Germinal center (tissue), 1 donor: Measurements from ENCODE around the gene COL5A1.
"Not testable (repeated sequence)": the region's sequence is repeated elsewhere in the genome, so short reads cannot be mapped to it uniquely, and the experiment has no call there.

Experiments used
- DNase-seq: peaks from one replicate; pipeline ENCODE4 v3.0.0; 2012; ENCODE audit warnings: mixed read lengths, low spot score

COL5A1 gene

DNA sequence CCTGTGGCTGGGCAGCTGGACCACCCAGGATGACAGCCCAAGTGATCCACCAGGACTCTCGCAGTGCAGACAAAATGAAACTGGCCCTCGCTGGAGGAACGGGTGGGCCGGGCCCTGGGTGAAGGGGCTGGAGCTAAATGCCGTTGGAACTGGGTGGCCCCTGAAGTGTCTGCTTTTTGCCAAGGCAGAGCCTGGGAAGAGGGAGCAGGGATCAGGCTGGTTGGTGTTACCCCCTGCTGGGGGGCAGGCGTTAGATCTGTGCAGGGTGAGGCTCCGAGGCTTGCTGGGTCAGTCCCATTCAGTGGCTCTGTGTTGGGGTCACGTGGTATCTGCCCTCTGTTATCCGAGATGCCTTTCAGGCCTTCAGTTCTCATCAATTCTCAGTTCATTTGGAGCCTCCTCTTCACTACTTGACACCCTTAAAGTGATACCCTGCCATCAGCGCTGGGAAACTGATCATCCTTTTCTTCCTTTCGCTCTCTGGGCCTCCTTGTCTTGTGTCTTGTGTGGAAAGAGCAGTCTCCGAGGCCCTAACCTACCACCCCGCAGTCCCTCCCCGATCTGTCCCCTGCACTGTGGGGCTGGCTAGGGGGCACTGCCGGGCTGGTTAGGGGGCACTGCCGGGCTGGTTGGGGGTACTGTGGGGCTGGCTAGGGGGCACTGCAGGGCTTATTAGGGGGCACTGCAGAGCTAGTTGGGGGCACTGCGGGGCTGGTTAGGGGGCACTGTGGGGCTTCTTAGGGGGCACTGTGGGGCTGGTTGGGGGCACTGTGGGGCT lies 37.3 kb downstream of the COL5A1 start:
- no peak for DNase-seq

DNA sequence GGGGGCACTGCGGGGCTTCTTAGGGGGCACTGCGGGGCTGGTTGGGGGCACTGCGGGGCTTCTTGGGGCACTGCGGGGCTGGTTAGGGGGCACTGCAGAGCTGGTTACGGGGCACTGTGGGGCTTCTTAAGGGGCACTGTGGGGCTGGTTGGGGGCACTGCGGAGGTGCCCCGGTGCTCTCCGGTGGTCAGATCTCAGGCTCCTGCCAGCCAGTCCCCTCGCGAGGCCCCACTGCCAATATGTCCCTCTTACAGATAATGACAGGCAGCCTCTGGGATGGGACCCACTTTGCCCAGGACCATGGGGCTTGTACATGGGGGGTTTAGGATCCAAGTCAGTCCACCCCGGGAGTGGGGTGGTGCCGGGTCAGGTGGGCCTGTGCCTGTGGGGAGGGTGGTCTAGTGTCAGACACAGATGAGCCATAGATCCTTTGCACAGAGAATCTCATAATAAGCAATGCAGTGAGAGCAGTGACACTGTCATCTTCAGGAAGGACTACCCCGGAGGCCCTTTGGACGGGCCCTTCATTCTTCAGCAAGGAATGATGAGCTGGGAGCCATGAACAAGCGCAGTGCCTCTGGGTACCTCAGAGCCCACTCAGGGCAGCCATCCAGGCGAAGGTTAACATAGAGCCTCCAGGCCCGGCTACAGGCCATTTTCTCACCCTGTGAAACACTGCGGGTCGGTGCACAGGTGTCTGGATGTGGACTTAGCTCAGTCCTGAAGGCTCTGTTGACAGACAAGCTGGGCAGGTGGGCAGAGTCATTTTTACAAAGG lies 38.2 kb downstream of the COL5A1 start:
- DNase-seq, result no peak

DNA sequence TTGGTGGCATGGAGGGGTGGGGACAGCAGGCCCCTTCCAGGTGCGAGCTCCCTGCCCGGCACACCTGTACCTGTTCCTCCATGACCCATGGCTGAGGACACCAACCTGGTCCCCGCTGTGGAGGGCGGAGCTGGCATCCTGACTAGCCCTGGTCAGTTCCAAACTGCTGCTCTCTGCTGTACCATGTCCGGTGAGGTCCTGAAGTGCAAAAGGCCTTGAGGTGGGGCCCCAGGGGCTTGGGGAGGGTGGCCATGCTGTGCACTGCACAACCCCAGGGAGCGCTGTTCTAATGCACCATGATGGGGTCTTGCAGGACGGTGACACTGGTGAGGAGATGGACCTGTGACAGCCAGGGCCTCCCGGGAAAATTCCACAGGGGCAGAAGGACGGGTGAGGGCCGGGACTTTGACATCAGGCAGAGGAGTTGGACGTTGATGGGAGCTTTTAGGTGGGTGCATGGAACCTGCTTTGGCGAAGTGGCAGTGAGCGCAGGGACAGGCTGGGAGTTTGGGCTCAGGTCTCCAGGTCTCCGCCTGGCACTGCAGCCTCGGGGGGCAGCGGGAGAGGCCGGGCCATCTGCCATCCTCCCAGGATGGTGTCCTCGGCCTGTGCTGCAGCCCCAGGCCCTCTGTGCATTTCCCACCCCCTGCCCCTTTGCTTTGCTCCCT lies 38.9 kb downstream of the COL5A1 start:
- DNase-seq, result no peak

DNA sequence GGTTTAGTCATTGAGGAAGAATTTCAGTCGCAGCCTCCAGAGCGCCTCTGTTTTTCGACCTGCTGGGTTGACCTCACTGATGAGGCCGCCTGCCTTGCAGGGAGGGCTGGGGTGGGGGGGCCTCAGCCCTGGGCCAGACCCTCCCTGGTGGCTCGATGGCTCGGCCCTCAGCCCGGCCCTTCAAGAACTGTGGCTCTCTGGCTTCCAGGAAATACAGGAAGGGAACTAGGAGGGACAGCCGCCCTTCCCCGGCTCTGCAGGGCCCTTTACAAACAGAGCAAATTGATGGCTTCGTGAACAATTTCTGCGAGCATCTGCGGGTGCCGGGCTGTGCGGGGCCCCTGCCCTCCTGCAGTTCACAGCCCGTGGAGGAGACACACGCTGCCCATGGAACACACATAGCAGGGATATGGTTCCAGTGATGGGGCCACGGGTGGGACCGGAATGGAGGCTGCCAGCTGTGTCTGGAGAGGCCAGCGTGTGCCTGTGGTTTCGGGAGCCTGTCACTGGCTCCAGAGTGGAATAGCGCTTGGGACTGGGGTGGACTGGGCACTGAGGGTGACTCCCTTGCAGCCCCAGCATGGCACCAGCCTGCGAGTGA lies 39.6 kb downstream of the COL5A1 start:
- DNase-seq, result no peak

DNA sequence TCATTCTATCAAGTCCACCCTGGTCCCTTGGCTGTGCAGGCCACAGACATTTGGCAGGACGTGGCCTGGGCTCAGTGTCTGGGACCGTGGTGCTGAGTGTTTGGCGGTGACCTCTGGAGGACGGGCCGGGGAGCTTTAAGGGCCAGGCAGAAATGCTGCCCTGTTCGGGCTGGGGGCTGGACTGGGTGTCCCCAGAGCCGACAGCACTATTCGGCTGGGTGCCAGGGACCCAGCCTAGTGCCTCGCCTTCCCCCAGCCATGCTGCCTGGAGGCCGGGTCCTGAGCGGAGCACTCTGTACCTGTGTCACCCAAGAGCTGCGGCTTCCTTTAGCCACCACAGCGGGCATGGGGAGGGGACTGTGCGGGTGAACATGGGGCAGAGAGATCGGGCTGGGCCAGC lies 40.4 kb downstream of the COL5A1 start:
- DNase-seq, result no peak

DNA sequence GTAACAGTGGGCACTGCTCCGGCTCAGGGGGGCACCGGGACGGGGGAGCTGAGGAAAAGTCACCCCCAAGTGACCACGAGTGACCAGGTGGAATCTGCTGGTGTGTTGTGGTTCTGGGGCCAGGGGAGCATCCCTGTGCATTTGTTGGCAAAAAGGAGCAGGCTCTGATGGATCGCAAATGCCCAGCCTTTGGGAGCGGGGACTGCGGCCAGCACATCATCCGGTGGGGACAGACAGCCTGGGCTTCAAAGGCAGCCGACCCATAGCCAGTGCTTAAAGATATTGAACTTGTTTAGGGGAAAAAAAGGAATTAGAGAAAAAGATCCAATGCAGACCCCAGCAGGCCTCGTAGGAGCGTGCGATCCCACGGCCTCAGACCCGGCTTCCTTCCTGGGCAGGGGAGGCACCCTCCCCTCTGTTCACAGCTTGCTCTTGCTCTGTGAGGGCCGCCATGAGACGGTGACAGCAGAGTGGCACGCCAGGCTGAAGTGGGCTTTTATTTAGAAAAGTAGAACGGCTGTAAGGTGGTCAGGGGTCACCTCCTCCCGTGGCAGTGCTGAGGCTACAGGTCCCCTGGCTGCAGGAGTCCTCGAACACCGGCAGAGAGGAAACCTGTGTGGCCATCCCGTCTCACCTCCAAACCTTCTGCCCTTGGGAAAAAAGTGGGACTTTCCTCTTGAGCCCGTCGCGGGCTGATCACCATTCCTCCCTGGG lies 41.2 kb downstream of the COL5A1 start:
- DNase-seq, result no peak

DNA sequence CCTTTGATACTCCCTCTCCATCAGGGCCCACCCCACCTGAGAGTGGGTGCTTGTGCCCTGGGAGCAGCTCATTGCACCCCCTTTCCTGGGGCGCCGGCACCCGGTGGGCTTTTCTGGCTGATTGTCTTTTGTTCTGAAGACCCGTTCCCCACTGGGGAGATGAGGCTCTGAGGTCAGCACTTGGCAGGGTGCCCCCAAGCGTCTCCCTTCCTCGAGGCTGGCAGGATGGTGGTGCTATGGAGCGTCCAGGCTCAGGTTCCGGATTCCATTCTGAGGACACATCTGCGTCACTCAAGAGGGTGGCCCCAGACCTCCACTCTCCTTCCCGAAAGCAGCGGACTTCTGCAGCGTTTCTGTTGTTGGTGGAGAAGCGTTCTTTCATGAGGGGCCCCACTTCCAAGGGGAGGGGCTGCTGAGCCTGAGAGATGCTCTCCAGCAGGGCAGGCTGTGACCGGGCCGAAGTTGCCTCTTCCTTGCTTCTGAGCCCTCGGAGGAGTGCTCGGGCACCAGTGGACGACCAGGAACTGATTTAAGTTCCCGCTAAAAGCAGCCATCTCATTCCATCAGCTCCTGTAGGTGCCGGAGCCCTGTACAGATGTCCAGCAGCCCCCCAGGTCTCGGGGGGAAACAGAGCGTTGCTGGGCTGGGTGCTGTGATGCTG lies 42.2 kb downstream of the COL5A1 start:
- no peak for DNase-seq

DNA sequence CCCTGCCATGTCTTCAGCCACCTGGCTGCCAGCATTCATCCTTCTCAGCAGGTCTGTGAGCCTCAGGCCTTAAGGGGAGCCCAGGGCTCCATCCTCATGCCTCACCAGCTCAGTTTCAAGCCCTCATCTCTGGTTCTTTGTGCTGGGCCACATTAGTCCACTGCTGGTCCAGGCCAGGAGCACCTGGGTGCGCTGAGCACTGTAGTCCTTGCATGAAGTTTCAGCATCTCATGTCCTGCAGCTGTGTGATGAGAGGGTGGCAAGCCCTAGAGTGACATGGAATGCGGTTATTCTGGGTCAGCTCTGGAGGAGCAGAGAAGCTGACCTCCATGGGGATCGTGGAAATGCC lies 42.7 kb downstream of the COL5A1 start:
- no peak for DNase-seq

DNA sequence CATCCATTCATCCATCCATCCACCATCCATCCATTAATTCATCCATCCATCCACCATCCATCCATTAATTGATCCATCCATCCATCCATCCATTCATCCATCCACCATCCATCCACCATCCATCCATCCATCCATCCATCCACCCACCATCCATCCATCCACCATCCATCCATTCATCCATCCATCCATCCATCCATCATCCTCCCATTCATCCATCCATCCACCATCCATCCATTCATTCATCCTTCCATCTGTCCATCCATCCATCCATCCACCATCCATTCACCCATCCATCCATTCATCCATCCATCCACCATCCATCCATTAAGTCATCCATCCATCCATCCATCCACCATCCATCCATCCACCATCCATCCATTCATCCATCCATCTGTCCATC lies 43.3 kb downstream of the COL5A1 start:
- not testable (repeated sequence) for DNase-seq

DNA sequence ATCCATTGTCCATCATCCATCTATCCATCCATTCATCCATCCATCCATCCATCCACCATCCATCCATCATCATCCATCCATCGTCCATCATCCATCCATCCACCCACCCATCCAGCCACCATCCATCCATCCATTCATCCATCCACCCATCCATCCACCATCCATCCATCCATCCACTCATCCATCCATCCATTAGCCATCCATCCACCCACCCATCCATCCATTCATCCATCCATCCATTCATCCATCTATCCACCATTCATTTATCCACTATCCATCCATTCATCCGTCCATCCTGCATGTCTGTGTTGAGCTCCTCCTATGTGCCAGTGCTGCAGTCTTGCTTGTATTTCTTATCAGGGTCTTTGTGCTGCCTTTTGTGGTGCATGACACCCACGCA lies 44.2 kb downstream of the COL5A1 start:
- DNase-seq, result no peak

DNA sequence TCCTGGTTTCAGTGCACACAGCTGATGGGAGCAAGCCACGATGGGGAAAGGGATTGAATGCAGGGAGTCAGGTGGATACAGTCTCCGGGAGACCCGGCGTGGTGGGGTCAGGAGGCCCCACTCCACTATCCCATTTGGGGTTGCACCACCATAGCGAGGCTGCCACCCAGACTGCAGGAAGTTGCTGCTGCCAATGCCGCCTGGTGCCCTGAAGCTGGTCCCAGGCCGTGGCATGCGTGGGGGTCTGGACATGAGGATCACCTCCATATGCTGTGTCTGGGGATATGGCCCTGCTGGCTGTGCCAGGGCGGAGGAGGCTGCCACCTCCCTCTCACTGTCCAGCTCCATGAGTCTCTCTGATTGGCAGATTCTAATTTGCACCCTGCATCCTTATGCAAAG lies 45.3 kb downstream of the COL5A1 start:
- no peak for DNase-seq

DNA sequence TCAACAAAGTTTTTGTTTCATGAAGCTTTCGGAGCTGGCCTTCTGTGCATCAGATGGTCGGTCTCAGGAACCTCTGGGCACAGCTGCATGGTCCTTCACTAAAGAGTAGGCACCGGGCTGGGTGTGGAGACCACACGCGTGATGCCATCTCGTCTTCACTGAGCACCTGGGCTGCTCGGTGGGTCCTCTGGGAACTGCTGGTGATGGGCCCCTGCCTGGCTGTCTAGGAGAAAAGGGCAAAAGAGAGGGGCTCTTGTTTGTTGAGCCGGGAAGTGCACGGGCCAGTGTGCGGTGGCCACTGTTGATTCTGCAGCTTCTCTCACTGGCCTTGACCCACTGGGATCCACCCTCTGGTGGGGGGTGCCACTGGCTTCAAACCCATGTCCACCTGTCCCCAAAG lies 46.0 kb downstream of the COL5A1 start:
- no peak for DNase-seq

DNA sequence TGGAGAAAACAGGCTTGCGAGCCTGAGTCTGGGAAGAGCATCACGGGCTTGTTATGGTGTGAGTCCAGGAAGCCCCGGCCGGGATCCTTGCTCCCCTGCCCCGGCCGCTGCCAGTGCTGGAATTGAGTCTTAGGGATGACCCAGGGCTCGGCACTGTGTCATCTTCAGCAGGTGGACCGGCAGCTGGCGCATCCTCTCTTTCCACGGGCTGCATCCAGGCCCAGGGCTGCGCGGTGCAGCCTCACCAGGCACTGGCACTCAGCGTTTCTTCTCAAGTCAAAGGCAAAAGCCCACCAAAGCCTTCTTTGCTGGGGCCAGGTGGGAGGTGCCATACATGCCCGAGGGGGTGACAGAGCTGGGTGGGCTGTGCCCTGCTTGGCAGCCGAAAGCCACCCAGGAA lies 46.6 kb downstream of the COL5A1 start:
- no peak for DNase-seq

DNA sequence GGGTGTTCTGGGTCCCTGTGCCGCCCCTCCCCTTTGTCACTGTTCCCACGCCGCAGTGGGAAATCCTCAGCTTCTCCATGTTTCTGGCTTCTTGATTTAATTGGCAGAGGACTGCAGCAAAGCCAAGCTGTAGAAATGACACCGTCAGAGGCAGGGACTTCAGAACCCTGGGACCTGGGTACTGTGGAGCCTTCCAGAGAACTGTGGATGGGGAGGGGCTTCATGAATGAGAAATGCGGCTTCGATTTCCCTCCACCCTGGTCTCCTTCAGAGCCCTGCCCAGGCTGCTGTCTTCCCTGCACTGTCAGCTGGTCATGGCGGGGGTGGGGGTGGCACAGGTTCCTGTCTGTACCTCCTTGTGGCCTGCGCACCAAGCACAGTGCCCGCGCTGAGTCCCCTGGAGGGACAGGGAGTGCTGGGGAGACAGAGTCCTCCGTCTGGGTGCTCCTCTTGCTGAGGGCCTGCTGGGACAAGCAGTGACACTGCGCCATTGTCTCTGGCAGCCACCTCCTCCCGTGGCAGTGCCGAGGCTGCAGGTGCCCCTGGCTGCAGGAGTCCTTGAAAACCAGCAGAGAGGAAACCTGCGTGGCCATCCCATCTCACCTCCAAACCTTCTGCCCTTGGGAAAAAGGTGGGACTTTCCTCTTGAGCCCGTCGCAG lies 47.2 kb downstream of the COL5A1 start:
- DNase-seq, result no peak

DNA sequence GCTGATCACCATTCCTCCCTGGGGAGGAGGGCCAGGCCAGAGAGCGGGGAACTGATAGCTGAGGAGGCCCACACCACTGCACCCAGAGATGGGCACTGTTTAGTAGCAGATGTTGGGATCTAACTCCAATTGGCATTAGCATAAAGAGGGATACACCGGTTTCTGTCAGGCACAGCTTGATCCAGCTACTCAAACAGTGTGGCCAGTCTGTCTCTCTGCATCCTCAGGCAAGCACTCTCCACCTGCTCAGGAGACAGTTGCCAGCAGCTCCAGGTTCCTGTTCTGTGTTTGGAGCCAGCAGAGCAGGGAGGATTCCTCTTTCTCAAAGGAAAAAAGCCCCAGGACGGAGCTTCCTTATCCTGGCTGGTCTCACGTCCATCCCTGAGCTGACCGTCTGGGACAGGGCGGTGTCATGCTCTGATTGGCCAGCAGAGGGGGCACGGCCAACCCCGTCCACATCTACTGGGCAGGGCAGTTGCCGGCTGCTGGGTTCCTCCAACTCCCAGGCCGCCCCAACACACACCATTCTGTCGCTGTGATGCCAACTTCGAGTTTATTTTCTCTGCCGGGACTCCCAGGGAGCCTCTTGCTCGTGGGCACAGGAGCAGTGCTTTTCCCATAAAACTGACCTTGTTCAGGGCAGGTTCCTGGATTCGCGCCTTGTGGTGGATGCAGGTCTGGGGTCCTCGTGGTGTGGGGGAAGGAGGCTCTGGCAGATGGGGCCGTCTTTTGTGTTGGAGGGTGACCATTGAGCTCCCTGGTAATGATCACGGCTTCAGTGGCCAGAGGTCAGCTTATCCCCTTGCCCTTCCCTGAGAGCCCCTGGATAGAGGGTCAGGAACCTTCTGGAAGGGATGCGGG lies 47.9 kb downstream of the COL5A1 start:
- DNase-seq, result peak; percentile 50

DNA sequence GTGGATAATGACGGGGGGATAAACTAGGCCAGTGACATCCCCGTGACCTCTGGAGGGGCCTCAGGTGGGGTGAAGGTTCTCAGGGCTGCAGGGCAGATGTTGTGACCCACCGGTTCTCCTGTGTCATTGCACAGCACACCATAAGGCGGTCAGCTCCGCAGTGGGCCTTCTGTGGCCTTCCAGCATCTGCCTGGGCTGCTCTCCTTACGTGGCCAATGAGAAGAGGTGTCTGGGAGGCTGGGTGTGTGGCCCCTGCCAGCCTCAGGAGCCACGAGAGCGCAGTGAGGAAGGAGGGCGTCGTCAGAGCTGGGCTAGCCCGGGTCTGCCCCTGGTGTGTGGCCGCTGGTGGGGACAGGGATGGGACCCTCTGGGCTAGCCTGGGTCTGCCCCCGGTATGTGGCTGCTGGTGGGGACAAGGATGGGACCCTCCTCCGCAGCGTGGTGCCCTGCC lies 48.7 kb downstream of the COL5A1 start:
- no peak for DNase-seq

DNA sequence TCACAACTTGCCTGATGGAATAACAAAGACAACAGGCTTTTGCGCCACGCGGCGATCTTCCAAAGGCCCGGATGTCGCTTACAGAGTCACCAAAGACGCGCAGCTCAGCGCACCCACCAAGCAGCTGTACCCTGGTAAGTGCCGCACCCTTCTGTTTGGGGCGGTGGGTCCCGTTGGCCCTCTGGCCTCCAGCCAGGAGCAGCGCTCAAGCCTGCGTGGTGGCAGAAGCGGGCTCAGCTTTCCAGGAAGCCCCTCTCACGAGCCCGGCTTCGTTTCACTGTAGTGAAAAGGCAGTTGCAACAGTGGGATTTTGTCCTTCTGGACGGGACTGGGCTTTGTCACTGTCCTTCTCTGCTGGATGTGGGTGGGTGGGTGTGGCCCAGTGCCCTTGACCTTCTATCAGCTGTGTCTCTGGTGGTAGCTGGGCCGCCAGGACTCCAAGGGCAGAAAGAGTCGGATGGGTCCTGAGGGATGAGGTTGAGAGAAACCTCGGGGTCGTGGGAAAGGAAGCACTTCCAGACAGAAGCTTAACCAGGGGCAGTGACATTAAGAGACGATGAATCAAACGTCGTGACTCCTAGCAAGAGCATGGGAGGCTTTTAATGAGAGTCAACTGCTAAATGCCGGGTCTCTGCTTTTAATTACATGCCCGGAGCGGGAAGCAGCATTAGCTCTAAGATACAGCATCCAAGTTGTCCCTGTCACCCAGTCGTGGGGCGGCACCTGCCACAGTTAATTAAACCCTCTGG lies 49.5 kb downstream of the COL5A1 start:
- DNase-seq, result no peak

DNA sequence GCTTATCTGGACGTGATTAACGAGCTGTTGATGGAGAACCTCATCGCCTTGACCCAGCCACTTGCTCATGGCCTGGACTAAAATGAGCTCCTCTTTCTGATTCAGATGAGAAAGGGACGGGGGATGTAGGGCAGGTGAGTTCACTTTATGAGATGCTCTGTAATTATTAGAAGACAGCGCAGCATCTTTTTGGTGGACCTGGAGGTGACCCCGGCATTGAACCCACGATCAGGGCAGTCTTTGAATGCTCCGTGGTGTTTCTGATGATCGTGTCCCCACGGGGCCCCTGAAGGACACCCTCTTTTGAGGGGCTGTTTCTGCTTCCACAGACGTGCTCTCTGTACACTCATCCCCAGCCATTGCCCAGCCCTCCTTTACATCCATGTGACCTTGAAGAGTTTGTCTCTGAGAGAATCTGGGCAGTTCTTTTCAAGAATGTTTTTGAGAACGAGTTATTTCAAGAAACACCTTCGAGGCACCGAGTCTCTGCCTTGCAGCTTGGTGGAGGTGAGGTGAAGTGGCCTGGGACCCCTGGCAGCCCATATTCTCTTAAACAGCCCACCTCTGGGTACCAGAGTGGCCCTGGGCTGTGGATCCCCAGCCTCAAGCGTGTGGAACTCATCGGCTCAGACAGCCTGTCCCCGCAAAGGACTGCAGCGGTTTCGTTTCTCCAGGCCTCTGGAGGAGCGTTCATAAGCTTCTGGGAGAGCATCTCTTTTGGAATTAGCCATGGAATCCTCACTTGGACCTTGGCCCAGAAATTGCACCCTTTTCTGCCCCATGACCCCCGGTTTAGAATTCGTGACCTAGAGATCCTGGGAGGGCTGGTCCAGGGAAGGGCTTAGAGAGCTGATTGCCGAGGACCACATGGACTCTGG lies 50.3 kb downstream of the COL5A1 start:
- DNase-seq, result no peak
